Glomerular visceral epithelial cell (primary cell): ENCODE measurements around the gene POLA2.

Experiments used
- DNase-seq: peaks from one replicate; pipeline ENCODE4 v3.0.0-alpha.2; 2016; ENCODE audit errors: extremely low spot score

POLA2 gene

DNA sequence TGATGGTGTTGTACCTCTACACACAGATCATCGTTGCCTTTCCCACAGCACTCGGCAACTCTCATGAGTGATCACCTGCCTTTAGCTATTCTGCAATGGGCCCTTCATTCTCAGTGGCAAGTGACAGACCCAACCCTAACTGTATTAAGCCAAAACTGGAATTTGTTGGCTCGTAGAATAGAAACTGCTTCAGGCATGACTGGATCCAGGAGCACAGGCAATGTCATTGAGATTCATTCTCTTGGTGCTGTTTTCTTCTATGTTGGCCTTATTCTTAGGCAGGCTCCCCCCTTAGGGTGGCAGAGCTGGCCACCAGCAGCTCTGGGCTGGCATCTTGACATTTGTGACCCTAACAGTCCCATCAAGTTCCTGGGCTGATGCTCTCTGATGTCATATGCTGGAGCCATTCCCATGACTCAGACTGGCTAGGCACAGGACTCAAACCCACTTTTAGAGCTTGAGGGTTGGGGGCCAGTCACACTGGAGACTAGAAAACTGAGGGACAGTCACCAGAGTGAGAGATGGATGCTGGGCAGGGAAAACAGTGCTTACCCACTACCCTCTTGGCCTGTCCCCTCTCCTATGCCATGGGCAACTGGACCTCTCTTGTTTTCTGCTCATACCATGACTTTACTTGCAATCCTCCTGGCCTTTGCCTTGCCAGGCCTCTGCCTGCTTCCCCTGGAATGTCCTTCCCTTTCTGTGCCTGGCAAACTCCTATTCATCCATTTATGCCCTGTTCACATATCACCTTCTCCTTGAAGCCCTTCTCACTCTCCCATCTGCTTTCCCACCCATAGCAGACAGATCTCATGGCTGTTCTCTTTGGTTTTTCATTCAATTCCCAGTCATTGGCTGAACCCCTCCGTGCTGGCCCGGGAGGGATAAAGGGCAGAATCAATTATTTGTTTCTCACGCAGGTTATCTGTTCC, 45.8 kb downstream of the POLA2 start:
- DNase-seq, result no peak

DNA sequence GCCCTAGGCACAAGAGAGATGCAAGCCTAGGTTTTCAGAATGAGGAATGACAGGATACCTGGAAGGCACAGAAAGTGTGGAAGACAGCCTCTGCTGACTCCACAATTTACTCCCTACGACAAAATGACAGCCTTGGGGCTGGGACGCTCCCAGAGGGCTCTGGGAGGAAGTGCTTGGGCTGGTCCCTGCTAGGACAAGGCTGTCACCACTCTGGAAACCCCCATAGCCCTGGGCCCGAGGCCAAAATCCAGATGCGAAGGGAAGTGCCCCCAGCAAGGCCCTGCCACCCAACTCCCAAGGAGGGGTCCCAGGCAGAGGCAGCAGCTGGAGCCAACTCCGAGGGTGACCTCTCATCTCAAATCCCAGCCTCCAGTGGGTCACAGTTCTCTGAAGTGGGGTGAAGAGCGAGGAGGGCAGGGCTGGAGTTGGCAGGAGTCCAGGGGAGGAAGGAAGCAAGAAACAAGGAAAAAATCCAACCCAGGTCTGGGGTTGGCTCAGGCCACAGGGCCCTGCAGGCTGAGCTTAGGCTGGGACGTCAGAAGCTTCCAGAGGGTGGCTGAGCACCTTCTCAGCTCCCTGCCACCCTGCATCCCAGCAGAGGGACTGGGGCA, 46.6 kb downstream of the POLA2 start:
- DNase-seq, result no peak

DNA sequence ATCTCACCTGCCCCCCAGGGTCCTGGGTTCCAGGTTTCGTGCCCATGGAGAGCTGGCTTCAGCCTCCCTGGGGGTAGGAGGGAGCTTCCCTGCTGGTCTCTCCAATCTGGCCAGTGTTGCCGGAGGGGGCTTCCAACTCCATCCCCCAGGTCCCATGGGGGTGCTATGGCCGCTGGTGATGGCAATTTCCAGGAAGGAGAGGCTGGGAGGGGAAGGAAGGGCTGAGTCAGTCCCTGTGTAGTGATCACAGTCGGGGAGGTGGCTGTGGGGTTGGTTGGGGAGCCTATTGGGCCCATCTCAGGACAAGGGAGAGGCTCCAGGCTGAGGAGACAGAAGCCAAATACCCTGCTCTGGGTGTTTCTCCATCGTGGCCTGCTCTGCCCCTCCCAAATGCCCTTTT, 47.2 kb downstream of the POLA2 start:
- no peak for DNase-seq

DNA sequence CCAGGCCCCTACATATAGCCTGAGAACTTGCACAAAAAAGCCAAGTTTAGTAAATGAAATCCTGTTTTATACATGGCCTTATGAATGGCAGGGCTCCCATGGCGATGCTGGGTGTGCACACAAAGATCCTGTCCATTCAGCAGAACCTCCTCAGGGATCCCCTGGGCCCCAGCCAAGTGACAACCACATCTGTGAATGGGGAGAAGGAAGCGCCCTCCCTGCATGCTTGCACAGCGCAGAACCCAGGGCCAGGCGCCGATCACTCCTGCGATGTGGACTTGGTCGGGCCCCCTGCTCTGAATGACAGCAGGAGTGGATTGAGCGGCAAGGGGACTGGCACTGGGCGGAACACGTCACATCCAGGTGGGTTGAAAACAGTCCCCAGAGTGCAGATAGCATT, 48.5 kb downstream of the POLA2 start:
- no peak for DNase-seq

DNA sequence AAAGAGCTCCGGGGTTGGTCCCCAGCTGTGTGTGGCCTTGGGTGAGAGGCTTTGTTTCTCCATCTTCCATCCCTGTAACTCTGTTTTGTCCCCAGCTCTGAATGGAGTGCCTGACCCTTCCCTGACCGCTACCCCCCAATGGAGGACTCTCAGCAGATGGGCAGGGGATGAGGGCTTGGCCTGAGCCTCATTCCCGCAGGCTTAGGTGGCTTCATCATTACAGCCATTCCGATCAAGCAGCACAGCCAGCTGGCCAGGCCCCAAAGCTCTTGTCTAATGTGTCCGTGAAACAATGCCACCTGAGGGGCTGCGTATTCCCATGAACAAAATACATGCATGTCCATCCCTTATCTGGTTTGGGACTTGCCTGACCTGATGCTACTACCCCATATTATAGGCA, 49.0 kb downstream of the POLA2 start:
- DNase-seq, result no peak

DNA sequence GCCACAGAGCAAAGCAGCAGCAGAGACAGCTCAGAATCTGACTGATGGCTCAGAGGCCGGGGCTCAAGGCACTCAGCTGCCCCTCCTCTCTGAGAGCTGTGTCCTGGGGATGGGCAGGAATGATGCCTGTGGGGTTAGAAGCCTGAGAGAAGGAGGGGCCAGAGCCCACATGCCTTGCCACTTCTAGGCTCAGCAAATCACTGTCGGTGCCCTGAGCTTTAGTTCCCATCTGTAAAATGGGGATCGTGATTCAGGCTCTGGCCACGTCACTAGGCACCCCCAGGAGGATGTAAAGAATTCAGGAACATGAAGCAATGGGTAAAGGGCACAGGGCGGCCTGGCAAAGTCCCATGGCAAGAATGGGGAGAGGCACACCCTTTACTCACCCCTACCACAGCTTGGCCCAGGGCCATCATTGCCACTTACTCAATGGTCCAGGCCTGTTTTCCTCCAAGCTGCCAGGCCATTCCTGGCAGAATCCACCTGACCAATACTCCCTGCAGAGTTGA, 49.5 kb downstream of the POLA2 start:
- DNase-seq, result no peak

DNA sequence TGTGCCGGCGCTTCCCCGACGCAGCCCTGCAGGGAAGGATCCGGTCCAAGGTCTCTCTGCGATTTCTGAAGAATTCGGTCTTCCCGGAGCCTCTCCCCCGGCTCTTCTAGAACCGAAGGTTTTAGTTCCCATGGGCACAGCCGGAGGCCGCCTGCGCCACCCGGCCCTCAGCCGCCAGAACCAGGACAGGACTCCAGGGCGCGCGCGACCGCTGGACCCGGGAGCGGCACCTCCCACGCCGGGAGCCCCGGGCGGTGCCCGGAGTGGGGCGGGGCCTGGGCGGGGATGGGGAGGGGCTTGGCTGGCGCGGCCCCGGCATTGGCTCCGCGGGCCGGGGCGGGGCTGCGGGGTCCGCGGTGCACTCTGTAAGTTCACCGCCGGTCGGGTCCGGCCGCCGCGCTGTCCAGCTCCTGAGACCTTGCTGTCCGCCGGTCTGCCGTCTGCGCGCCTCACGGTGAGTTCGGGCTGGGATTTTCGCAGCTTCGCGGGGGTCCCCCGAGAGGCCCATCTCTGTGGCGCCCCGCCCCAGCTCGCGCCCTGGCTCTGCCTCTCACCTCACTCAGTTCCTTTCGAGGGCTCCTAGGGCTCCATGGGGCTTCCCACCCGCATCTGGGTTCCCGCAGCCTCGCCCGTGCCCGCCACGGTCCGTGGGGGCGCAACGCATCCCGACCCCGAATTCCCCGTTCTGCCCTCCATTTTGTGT, 52.9 kb downstream of the POLA2 start, which contains the start of gene CDC42EP2:
CDC42EP2 (plus strand) TSS at position 366 of the 703 bp plus-strand sequence. CDS start 6,033 bp downstream, outside the sequence.
- peak; percentile 88 for DNase-seq

DNA sequence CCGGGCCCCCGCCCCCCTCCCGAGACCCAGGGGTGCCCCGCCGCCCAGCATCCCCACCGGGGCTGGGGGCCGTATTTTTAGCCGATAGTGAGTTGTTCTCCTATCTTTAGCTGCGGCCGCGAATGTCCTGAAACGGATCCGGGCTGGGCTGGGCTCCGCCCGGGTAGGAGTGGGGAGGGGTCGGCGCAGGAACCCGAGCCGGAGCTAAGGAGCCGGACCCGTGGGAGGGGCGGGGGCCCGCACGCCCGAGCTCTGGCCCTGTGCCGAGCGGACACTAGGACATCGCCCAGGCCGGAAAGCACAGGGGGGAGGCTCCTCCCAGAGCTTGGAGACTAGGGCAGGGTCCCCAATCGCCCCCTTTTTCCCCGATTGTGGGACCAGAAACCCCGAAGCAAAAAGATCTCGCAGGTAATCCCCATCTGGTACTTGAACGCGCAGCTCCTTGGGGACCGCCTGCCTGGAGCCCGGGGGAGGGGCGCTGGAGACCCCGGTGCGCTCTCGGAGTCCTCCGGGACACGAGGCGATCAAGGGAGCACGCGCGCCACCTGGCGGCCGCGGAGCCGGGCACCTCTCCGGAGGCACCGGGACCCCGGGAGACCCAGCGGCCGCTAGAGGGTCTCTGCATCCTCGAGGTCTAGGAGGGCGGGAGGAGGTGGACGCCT, 53.6 kb downstream of the POLA2 start:
- peak; percentile 77 for DNase-seq

DNA sequence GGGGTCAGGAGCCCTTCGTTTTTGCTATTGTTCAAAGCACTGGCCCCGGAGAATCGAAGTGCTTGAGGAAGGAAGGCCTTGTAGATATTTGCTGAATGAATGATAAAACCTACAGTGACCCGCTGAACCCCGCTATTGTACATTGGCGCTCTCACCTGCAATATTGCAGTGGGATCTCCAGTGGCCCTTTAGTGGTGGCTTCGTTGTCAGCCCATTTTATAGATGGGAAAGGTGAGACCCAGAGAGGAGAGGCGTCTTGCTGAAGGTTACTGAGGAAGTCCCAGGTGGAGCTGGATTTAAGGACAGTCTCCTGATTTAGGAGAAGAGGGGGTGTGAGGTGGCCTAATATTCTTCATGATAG, 54.1 kb downstream of the POLA2 start:
- DNase-seq, result no peak

DNA sequence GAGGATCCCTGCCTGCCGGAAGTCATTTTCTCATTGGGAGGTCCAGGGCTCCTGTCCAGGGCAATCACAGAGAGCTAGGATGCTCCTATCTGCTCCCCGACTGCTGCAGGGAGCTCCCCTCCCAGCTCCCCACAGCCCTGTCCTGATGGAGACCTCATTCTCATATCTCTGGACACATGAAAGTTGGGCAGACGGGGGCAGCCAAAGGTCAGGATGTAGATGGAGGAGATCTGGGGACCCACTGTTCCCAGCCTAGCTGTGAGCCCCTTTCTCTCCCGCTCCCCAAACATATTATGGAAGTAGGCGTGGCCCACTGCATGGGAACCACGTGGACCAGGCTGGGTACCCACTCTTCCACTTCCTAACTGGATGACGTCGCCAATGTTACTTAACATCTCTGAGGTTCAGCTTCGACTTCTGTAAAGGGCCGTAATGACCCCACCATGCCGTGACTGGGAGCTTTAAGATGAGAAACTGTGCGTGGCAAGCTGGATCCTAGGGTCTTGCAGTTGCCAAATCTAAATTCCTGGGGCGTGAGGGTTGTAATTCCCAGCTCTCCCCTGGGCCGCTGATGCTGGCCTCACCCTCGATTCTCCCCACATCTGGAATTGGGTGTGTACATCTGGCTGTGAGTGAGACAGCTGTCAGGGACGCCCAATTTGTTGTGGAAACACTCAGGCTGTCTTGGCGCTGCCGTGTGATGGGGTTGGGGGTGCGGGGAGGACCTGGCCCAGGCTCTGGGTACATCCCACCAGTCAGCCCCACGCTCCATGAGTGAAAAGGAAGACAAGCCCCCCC, 54.7 kb downstream of the POLA2 start:
- DNase-seq, result no peak

DNA sequence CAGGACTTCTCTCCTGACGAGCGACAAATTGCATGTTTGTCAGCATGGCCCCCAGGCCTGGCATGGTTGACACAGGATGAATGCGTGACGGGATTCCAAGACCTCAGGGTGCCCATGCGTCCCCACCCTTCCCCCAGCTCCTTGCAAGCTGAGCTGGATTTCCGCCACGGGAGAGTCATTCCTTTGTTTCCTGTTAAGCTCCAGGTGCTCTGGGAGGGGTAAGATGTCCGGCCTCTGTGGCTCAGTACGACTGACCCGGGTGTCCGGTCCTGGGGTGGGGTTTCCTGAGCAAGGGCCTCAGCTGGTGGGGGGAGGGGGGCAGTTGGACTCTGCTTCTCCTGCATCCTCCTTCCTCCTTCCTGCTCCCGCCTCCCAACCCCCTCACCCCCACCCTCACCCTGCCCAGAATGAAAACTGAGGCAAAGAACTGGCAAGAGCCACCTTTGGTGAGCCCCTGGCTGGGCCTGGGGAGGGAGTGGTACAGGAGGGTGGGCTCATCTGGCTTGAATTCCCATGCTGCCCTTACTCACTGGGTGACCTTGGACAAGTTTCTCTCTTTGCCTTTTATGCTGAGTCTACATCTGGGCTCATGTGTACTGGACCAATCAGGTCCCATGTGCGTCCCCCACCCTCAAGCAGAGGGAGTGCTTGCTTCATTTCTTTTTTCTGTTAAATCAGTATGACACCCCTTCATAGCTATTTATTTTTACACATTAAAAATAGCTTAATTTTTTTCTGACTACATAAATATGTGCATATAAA, 55.4 kb downstream of the POLA2 start:
- DNase-seq, result peak; percentile 84

DNA sequence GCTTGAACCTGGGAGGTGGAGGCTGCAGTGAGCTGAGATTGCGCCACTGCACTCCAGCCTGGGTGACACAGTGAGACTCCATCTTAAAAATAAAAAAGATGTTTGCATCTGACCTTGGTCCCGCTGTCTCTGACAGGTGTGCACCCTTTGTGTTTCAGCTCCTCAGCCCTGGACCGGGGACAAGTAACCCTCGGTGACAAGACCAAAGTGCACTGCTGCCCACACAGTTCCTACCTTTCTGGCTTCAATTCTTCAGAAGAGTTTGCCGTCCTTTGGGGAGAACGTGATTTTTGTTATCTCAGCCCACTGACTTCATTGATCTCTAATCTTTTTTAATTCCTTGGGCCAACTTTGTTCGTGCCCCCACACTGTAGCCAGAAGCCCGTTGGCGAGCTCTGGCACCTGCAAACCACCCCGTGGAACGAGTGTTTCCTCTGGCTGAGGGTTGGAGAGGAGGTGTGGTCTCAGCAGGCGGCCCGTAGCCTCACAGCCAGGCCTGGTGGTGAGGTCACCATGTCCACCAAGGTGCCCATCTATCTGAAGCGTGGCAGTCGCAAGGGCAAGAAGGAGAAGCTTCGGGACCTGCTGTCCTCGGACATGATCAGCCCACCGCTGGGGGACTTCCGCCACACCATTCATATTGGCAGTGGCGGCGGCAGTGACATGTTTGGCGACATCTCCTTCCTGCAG, 58.8 kb downstream of the POLA2 start:
- DNase-seq, result no peak

DNA sequence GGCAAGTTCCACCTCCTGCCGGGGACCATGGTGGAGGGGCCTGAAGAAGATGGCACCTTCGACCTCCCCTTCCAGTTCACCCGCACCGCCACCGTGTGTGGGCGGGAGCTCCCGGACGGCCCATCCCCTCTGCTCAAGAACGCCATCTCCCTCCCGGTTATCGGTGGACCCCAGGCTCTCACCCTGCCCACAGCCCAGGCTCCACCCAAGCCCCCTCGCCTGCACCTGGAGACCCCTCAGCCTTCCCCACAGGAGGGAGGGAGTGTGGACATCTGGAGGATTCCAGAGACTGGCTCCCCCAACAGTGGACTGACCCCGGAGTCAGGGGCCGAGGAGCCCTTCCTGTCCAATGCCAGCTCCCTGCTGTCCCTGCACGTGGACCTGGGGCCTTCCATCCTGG, 59.3 kb downstream of the POLA2 start:
- no peak for DNase-seq

DNA sequence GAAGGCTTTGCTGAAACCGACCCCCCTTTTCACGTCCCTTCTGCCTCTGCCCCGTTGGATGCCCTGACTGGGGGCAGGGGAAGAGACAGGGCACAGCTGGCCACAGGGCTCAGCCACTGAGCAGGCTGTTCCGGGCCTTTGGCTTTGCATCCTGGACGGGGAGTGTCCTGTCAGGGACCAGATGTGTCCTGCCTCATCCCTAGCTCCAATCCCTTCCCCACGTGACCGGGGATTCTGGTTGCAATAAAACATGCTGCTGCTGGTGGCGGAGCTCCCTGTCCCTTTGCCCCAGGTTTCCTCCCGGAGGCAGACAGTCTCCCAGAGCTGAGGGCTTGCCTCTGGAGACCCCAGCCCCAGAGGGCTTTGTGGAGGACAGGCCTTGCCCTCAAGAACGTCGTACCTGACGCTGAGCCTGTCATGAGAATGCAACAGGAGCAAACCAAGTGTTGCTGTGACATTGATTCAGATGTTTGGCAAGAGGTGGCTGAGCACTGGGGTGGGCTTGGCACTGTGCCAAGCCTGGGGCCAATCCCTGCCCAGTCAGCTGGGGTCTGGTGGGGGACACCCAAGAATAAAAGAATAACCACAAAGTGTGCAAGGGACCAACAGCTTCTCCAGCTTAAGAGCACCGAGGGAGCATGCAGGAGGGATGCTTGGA, 60.2 kb downstream of the POLA2 start:
- DNase-seq, result no peak

DNA sequence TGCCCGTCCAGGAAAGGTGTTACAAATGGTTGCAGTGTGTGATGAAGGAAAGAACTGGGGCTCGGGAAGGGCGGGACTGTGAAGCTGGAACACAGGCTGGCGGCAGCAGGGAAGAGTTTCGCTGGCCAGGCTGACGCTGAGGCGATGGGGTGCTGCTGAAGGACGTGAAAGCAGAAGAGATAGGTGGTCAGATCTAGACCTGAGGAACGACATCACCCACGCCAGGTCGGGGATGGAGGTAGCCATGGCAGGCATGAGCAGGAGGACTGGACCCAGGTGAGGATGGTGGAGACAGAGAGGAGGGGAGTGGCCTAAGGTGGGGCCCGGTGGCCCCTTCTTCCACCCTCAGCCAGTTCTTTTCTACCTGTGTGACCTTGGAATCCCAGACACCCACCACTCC, 62.1 kb downstream of the POLA2 start:
- no peak for DNase-seq

DNA sequence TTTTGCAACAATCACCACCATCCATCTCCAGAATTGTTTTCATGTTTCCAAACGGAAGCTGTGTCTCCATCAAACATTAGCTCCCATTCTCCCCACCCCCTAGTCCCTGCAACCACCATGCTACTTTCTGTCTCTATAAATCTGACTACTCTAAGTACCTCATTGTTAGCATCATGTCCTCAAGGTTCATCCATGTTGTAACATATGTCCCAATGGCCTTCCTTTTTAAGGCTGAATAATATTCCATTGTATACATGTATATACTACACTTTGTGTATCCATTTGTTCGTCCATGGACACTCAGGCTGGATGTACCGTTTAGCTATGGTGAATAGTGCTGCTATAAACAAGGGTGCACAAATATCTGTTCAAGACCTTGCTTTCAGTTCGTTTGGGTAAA, 63.7 kb downstream of the POLA2 start:
- DNase-seq, result no peak

DNA sequence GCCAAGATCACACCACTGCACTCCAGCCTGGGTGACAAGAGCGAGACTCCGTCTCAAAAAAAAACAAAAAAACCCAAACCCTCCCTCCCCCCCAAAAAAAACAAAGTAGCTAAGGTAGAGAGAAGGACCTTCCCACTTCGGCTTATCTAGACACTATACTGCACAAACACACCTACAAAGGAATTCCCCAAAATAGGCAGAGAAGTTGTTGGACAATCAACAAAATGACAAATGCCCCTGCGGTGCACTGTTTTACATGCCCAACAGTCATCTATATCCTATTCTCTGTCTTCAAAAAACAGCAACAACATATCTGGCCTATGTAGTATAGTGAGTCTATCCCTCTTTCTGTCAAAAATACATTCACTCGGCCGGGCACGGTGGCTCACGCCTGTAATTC, 65.3 kb downstream of the POLA2 start:
- no peak for DNase-seq

DNA sequence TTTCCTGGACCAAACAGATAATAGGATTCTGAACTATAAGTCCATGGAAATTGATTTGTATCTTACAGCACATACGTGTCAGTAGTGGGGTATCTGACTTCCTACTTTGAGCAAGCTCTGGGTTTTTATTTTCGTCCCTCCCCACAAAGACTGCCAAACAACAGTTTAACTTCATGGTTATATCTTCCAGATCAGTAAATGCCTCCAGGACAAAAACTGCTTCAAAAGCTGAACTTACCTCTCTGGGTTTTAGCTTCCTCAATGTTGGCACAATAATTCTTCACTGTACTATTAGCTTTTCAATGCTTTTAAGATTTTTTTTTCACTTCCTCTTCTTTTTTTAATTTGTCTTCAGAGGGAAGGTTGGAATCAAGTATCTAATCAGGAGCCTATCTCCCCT, 67.7 kb downstream of the POLA2 start:
- DNase-seq, result no peak

DNA sequence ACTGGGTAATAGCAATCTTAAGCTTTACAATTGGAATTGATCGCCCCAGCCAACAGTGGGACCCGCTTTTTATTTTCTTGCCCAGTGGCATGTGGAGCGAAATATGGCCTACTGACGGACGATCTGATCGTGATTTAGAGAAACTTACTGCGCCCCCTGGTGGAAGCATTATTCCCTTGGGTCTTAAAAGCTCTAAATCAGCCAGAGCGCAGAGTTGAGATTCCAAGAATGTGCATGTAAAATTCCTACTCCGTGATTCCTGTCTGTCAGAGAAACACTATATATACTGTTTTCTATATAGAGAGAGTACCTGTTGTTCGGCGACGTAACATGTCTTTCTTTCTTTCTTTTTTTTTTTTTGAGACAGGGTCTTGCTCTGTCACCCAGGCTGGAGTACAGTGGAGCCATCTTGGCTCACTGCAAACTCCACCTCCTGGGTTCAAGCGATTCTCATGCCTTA, 68.2 kb downstream of the POLA2 start:
- DNase-seq, result peak; percentile 85
